GM19452 (cell line): ENCODE results near the gene KRT81.
A peak's percentile ranks its signal among the peaks of the same experiment; 100 is the strongest.
"Not testable (repeated sequence)": the region's sequence is repeated elsewhere in the genome, so short reads cannot be mapped to it uniquely, and the experiment has no call there.

Experiments used
- ATAC-seq: cut with Tn5 transposase; IDR thresholded peaks from one replicate; pipeline ENCODE4 v1.9.1; 2021; ENCODE audit not compliant: unreplicated experiment

The KRT81 gene

GRCh38 chr12:52300796-52301691 lies 9.7 kb upstream of the KRT81 start:
- no peak for ATAC-seq

DNA sequence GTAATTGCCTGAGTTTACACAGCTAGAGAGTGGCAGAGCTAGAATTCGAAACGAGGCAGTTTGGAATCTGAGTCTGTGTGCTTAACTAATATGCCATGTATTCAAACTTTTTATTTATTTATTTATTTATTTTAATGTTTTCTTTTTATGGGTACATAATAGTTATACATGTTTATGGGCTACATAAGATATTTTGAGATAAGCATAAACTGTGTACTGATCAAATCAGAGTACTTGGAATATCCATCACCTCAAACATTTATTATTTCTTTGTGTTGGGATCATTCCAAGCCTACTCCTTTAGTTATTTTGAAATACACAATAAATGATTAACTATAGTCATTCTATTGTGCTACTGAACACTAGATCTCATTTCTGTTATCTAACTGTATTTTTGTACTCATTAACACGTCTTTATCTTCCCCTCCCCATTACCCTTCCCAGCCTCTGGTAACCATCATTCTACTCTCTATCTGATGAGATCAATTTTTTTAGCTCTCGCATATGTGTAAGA lies 7.4 kb upstream of the KRT81 start:
- no peak for ATAC-seq

- ATAC-seq: no peak
Observed at GRCh38 chr12:52296572-52297215, 5.4 kb upstream of the KRT81 start.

DNA sequence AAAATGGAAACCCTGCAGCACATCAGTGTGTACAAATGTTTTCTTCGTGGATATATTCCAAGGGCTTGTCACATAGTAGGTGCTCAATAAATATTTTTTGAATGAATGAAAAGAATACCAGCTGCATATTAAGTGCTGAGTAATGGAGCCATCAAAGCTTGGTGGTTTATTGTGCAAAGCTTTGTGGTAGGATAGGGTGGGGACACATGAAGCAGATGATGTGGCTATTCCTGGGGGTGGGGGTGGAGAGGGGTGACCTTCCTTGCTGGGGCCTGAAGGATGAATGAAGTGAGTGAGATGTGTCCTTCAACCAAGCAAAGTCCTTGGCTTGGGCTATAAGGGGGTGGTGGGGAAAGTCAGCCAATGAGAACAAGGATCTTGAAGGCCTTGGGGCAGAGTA lies 4.3 kb upstream of the KRT81 start:
- no peak for ATAC-seq

DNA sequence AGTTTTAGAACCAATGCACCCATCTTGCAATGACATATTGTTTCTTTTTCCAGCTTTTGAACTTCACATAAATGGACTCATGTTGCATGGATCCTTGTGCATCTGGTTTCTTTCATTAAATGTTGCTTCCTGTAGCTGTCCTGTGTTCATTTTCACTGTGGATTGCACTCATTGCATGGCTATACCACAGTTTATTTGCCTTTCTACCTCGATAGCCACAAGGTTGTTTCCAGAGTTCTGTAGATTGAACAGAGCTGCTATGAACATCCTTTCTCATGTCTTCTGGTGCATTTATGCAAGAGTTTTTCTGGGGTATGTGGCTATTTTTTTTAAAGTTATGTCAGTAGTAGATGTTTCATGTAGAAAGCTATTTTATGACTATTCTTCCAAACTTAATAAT lies 3.5 kb upstream of the KRT81 start:
- no peak for ATAC-seq

DNA sequence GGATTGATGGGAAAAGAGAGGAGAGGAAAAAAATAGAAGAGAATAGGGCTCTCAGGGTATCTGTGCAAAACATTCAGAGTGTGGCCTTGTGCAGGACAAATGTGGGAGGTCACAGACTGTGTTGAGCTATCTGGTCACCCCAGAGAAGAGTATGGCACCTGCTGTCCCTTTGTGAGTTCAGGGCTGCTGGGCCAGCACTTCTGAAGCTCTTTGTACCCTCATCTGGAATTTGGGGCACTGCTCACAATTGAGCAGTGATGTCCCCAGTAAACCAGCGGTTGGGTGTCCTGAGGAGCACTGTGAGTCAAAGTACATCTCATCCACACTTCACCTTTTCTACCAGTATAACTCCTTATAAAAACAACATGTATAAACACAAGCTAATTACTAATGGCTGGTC lies 2.6 kb upstream of the KRT81 start:
- no peak for ATAC-seq

GRCh38 chr12:52290483-52291134 lies 725 bp downstream of the KRT81 start:
- ATAC-seq: not testable (repeated sequence)

DNA sequence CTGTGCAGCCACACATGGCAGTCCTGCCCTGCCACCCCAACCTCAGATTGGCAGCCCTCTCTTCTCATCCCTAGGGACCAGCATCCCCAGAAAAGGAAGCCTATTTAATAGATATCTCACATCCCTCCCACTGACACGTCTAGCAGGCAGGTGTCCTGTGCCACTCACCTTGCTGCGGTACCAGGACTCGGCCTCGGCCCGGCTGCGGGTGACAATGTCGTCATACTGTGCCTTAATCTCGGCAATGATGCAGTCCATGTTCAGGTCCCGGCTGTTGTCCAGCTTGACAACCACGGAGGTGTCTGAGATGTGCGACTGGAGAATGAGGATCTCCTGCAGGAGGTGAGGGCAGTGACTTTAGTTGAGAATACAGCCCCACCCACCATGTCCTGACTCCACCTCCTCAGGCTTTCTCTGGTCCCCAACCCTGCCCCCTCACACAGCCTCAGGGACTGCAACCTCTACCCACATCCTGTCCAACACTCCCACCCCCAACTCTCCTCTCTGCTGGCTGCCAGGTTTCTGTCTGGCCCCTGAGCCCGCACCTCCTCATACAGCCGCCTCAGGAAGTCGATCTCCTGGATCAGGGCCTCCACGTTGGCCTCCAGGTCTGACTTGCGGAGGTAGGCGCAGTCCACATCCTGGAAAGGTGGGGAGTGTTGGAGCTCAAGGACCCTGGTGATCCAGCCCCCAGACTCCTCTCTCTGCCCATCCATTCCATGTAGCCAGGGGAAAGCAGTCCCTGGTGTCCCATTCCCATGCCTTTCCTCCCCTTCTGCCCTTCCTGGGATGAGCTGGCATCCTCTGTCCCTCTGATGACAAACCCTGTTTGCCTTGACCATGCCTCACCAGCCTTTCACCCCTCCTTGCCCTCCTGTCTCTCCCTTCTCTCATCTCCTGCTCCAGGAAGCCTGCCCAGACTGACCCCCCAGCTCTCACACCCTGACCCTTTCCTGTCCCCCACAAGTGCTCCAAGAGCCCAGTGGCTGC lies 3.2 kb downstream of the KRT81 start:
- ATAC-seq: peak; percentile 93

GRCh38 chr12:52286857-52287785 lies 4.2 kb downstream of the KRT81 start:
- not testable (repeated sequence) for ATAC-seq

DNA sequence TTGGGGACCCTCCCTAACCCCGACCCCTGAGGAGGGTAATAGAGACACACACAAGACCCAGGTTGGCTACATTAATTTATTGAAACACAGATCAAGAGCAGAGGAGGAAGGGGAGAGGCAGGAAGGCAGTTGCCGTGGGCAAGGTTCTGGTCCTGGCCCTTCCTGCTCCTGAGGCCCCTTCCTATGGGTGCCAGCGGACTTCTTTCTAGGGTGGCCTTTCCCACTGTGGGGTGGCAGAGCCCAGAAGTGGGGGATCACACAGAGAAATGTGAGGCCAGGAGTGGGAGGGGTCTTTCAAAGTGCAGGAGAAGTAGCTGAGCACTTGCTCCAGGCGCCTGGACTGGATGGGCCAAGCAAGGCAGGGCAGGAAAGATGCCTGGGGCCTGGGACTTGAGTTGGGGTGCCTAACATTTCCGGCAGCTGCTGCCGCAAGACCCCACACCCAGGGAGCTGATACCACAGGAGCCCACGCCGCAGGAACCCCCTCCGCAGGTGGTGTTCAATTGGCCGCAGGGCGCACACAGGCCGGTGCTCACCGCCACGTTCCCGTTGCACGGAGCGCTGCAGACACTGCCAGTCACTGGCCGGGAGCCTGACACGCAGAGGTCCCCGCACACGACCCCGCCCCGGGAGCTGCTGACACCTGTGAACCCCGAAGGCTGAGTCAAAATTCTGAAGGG lies 5.3 kb downstream of the KRT81 start:
- no peak for ATAC-seq

GRCh38 chr12:52285172-52285745 lies 6.1 kb downstream of the KRT81 start:
- no peak for ATAC-seq

GRCh38 chr12:52284562-52285171 lies 6.7 kb downstream of the KRT81 start:
- ATAC-seq: no peak

GRCh38 chr12:52280796-52281560 lies 10.4 kb downstream of the KRT81 start:
- ATAC-seq: no peak

DNA sequence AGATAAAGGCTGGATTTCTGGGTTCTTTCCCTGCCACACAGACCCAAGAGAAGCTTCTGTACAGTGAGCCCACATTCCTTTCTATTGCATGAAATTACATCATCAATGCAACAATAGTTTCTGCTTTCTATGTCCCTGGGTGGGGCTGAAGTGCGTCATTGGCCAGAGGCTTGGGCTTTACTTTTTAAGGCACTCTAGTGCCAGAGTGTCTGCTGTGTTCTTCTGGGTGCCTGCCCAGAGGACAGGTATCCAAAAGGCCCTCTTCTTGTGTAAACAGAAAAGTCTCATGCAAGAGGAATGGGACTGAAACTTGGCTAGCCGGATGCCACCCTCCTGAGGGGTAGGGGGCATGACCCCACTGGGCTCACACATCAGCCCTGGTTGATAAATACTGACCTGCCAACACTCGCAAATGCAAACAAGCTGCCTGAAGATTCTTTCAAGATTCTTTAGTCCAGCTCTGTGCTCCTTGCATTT lies 11.0 kb downstream of the KRT81 start:
- no peak for ATAC-seq

GRCh38 chr12:52279422-52280318 lies 11.7 kb downstream of the KRT81 start:
- no peak for ATAC-seq
